DMS114 treated with DMSO at 0.1 percent for 48 hours (cell line): ENCODE data around the gene ZNF107.

Experiments used
- DNase-seq: peaks from one replicate; lab custom pipeline; 2025; ENCODE audit not compliant: unreplicated experiment; lab: John Stamatoyannopoulos, UW

ZNF107 gene

DNA sequence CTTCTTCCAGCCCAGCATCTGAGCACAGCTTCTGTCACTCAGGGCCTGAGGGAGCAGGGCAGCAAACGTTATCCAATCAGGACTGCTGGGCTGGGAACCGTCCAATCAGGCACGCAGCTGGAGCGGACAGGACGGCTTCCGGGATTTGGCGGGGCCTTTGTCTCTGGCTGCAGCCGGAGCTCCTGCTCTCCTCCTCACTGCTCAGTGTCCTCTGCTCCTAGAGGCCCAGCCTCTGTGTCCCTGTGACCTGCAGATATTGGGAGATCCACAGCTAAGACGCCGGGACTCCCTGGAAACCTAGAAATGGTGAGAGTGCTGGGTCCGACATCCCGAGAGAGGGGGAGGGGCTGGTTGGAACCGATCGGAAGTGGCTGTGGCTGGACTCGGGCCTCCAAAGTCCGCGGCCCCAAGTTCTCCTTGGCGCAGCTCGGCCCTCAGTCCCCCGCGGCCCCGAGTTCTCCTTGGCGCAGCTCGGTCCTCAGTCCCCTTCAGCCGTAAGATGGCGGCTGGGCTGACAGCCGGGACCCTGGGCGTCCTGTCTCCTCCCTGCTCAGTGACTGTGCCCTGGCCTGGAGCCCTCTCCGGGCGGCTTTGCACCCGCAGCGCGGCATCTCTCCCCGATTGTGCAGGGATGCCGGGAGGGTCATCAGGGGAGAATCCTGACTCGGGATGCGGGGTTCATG is at the start of gene ZNF107:
Gene ZNF107 (plus strand): TSS at position 154 of the 683 bp plus-strand sequence. CDS start 150 bp downstream, at position 304.
- peak; percentile 90 for DNase-seq

DNA sequence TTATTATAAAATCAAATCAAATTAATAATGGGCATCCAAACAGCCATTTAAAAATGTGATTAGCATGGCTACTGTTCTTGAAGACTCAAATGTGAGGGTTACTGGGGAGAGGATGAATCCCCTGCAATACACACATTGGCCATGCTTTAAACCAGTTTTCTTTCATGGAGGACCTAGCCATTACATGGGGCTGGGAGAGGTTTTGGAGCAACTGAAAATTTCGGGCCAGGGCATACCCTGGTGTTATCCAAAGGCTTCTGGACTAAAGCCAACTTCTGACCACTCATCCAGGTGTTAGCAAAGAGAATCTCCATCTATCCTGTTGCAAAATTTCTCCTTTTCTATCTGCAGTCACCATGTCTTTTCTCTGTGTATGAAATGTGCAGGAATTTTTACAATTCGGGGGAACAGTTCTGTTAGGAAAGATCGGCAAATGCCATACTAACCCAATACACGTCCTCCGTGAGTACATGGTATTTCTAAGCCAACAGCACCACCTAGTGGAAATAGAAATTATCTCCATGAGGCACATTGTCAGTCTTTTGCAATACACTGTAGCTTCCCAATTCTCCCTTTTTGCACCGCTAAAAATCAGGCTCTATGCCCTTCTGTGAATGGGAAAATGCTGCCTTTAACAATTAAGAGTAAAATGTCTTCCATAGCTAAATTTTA is 47.0 kb upstream of the ZNF107 start:
- peak; percentile 58 for DNase-seq

DNA sequence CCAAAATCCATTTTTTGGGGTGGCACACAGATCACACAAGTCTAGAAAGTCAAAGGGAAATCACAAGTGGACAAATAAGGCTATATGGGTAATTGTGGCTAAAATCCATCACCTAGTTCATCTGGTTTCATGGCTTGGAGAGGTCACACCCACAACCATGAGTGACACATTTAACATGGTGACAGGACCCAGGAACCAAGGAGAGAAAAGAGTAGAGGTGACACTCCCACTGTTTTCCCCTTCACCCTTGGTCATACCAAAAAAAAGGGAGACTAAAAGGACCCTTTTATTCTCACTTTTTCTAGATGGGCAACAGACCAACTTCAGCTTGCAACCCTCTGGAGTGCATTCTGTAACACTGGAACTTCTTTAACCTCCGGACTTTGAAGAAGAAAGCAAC is 46.2 kb upstream of the ZNF107 start:
- DNase-seq: no peak

DNA sequence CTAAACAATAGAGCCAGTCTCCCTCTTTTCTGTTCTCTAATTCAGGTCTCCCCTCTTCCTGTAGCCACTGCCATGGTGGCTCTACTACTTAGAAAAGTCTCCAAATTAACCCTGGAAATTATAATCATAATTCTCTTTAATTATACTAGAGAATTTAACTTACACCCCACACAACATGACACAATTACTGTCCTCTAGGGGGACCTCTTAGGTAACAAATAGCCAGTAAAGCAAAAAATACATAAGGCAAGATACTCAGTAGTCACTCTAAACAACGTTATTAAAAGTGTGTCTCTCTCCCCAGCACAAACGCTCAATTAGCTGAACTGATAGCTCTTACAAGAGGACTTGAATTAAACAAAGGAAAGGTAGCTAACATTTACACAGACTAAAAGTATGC is 44.3 kb upstream of the ZNF107 start:
- DNase-seq: no peak

DNA sequence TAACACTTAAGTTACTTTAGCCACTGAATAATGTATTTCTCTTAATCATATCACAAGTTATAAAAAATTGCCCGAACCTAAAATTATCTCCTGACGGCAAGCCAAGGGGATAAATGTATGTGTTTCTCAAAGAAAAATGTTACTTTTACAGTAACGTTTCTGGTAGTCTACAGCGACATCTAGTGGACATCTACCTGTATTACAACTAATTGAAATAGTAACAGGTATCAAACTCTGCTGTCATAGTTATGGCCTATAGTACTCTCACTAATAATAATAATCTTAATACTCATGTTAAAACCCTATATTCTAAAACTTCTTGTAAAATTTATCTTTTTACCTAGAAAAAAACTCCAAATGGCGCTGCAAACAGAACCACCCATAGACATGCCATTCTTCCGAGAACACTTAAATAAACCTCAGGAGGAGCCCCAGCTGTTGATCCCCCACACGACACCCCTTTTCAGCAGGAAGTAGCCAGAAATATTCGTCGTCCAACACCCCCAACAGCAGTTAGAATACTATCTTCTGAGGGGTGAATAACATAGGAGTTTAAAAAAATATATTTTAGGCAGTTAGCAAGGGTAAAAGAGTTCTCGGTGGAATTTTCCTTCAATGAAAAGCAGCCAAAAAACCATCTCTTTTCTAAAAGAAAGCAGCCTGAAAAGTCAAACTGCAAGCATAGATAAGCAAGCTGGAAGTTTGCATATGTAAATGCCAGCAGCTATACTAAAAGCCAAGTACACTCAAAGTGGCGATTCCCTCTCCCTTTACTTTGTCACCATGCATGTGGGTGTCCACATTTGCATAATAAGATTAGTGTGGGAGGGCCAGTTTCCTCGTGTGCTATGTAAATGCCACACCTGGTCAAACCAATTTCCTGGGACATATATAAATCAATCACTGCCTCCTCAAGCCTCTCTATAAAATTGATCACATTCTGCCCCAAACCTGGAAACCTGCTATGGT is 40.5 kb upstream of the ZNF107 start:
- DNase-seq: no peak

DNA sequence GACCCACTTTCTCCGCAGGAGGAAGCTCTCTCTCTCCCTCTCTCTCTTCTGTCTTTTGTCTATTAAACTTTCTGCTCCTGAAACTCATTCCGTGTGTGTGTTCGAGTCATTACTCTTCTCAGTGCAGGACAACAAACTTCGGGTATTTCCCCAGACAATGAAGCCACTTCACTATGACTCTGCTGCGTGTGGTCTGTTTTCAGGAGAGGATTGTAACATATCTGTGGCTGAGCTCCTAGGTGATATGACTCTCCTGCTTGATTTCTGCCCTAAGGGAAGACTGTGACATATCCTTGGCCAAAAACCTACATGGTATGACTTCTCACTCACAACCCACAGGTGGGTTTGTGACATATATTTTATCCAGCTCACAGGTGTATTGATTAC is 39.9 kb upstream of the ZNF107 start:
- no peak for DNase-seq

DNA sequence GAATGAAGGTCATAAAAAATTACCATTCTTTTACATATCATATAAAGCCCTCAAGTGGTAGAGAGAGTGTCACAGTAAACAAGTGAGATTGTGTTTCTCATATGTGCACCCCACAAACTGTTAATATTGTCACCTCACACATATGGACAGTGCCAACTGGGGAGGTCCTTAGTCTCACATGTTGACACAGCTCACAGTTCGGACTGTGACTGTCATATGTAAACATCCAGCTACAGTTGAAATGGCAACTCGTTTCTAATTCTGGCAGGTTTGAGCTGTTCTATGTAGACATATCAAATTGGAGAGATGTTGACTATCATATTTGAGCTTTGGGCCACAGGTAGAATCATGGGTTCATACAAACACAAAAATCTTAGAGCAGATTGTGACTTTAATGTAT is 39.4 kb upstream of the ZNF107 start:
- DNase-seq: no peak

DNA sequence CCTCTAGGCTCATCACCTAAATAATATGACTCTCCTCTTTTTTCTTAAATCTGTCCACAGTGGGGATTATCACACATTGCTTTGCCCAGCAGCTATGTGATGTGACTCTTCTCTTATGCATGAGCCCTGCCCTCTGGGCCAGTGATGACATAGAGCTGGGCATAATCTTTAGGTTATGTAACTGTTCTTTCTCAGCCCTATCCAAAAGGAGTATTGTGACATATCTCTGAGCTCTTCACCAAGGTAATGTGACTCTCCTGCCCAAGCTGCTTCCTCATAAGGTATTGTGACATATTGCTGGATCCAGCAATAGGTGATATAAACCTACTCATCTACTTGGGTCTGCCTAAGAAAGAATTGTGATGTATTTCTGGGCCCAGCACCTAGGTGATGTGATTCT is 37.7 kb upstream of the ZNF107 start:
- no peak for DNase-seq

DNA sequence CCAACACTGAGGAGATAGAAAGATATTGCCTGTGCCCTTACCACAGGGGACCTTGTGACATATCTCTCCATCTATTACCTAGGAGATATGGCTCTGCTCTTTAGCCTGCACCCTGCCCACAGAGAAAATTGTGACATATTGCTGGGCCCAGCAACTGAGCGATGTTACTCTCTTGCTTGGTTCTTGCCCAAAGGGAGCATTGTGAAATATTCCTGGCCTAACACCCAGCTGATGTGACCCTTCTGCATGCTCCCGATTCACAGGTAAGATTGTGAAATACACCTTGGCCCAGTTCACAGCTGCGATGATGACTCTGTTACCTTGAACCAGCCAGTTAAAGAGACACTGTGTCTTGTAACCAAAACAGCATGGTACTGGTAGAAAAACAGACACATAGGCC is 37.2 kb upstream of the ZNF107 start:
- no peak for DNase-seq

DNA sequence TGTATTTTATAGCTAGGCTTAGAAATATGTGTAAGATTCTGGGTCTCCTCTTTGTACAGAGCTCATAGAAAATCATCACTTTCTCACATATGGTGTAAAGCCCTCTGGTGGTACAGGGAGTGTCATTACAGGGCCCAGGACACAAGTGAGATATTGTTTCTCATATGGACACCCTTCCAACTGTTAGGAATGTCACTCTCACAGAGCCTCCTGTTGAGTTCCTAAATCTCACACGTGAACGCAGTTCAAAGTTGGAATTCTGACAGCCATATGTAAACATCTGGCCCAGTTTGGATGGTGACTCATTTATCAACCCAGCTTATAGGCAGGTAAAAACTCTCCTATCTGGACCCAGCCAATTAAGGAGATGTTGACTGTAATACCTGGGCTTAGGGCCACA is 35.4 kb upstream of the ZNF107 start:
- peak; percentile 39 for DNase-seq

DNA sequence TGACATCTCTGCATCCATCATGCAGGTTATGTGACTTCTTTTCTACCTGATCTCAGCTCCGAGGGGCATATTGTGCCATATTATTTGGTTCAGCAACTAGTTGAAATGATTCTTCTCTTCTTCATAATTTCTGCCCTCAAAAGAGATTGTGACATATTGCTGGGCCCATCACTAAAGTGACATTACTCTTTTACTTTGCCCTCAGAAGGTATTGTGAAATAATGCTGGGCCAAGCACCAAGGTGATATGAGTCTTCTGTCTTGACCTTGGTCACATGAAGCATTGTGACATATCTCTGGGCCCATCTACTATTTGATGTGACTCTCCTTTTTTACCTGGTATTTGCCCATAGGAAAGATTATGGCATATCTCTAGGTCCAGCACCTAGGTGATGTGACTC is 33.9 kb upstream of the ZNF107 start:
- no peak for DNase-seq

DNA sequence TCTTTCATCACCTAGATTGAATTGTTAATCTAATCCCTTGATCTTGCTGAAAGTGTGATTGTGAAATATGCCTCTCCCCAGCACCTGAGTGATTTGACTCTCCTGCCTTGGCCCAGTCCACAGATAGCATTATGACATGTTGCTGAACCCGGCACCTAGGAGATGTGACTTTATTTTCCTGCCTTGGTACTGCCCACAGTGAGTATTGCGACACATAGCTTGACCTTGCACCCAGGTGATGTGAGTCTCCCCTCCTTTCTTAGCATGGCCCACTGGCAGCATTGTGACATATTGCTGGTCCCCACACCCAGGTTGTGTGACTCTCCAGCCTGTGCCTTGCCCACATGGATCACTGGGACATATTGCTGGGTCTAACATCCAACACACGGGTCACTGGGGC is 32.5 kb upstream of the ZNF107 start:
- no peak for DNase-seq

DNA sequence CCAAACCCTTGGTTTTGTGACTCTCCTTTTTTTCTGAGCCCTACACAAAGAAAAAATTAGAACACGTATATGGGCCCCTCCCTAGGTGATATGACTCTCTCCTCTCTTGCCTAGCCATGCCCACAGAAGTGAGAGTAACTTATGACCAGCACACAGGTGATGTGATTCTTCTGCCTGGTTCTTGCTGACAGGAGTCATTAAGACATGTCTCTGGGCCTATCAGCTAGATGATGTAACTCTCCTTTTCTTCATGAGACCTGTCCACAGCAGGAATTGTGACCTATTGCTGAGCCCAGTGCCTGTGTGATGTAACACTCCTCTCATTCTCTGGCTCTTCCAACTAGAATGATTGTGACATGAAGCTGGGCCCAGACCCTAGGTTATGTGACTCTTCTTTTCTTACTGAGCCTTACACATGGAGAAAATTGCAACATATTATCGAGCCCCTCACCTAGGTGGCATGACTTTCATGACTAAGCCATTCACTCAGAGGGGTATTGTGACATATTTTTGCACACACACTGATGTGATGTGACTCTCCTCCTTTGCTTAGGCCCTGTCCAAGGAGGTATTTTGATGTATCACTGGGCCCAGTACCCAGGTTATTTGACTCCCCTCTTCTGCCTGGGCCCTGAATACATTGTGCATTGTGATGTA is 31.4 kb upstream of the ZNF107 start:
- DNase-seq: no peak

DNA sequence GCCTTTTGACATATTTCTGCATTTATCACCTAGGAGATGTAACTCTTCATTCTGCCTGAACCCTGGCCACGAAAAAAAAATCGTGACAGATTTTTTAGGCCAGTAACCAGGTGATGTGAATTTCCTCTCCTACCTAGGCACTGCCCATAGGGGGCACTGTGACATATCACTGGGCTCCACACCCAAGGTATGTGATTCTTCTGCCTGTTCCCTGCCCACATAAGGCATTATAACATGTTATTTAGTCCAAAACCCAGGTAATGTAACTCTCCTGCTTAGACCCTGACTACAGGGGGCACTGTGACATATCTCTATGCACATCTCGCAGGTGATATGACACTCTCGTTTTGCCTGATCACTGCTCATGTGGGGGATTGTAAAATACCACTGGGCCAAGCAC is 29.5 kb upstream of the ZNF107 start:
- no peak for DNase-seq

DNA sequence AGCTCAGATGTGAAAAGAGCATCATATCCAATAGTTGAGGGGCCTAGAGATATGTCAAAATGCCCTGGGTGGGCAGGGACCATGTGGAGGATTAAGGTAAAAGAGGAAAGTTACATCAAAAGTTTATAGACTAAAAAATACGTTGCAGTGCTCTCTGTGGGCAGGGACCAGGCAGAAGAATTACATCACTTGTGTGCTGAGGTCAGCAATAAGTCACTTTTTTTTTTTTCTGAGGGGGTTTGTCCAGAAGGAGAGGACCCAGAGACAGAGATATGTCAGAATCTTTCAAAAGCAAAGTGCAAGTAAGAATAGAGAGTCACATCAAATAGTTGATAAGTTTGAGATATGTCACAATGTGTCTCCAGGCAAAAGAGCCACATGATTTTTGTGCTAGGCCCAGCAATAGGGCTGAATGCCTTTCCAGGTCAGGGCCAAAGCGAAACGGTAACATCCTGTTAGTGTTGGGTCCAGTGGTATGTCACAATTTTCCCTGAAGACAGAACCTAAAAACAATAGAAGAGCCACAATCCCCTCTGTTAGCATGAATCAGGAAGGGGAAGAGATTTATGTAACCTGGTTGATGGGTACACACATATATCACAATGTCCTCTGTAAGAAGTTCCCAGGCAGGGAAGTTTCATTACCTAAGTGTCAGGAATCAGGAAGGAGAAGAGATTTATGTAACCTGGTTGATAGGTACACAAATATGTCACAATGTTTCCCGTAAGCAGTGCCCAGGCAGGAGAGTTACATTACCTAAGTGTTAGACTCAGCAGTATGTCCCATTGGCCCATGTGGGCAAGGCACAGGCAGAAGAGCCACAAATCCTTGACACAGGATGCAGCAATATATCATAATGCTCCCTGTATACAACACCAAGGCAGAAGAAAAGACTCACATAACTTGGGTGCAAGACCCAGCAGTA is 28.1 kb upstream of the ZNF107 start:
- DNase-seq: no peak

DNA sequence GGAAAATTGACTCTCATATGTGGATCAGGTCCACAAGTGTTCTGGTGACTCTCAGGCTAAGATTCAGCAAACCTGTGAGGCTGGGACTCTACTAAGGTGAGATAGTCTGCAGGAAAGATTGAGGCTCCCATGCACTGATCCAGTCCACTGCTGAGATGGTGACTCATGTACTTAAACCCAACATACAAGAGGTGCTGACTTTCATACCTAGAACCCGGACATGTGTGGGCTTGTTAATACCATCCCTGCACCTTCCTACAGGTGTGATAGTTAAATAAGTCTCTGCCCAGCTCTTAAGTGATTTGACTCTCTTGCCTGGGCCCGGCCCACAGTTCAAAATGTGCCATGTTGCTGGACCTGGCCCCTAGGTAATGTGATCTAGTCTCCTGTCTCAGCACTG is 27.1 kb upstream of the ZNF107 start:
- DNase-seq: no peak

DNA sequence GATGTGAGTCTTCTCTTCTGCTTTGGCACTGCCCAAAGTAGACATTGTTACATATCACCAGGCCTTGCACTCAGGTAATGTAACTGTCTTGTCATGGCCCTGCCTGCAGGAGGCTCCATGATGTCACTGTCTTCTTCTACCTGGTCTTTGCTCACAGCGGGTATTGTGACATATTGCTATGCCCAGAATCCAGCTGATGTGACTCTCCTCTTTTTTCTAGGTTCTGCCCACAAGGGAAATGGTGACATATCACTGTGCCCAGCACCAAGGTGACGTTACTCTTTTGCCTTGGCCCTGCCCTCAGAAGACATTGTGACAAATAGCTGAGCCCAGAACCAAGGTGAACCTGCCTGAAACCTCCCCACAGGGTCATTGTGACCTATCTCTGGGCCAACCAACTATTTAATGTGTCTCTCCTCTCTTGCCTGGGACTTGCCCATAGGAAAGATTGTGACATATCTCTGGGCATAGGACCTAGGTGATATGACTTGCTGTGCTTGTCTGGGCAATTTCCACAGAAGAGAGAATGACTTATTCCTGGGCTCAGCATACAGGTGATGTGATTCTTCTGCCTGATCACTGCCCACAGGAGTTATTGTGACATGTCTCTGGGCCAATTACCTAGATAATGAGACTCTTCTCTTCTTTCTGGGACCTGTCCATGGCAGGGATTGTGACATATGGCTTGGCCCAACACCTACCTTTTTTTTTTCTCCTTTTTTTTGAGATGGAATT is 26.5 kb upstream of the ZNF107 start:
- no peak for DNase-seq

DNA sequence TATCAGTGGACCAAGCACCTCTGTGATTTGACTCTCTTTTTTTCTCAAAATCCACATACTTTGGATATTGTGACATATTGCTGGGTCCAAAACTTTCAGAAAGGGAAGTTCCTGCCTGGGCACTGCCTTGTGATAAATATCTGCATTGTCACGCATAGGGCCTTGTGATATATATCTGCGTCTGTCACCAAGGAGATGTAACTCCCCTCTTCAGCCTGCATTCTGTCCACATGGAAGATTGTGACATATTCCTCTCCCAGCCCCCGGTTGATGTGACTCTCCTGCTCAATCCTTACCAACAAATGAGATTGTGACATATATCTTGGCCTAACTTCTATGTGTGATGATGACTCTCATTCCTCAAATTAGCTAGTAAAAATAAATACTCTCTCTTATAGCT is 25.4 kb upstream of the ZNF107 start:
- no peak for DNase-seq

DNA sequence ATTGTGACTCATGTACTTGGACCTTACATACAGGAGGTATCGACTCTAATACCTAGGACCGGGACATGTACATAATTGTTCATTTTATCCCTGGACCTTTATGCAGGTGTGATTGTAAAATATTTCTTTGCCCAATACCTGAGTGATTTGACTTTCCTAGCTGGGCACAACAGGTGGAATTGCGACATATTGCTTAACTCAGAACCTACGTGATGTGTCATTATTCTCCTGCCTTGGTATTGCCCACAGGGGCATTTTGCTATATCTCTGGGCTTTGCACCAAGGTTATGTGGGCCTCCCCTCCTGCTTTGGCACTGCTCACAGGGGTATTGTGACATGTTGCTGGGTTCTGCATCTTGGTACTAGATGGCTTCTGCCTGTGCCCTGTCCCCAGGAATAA is 23.9 kb upstream of the ZNF107 start:
- DNase-seq: no peak

DNA sequence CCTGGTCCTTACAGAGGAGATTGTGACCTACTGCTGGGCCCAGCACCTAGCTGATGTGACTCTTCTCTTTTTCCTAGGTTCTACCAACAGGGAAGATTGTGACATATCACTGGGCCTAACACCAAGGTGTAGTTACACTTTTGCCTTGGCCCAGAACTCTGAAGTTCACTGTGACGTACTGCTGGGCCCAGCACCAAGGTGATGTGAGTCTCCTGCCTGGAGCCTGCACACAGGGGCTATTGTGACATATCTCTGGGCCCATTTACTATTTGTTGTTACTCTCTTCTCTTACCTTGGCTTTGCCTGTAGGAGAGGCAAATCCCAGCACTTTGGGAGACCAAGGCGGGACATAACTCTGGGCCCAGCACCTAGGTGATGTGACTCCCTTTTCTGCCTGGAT is 23.1 kb upstream of the ZNF107 start:
- no peak for DNase-seq
